ENCODE results near the gene ZNF536. TPM values are rescaled to one million over a fixed set of nuclear protein-coding genes. Genes with fewer than 3 reads are reported as not detected.

Gene ZNF536
- total and polyA plus RNA-seq, 2 donors (not counting 1 experiment from before 2014, with no cell fraction given): 0.50 TPM; not detected in 1

DNA sequence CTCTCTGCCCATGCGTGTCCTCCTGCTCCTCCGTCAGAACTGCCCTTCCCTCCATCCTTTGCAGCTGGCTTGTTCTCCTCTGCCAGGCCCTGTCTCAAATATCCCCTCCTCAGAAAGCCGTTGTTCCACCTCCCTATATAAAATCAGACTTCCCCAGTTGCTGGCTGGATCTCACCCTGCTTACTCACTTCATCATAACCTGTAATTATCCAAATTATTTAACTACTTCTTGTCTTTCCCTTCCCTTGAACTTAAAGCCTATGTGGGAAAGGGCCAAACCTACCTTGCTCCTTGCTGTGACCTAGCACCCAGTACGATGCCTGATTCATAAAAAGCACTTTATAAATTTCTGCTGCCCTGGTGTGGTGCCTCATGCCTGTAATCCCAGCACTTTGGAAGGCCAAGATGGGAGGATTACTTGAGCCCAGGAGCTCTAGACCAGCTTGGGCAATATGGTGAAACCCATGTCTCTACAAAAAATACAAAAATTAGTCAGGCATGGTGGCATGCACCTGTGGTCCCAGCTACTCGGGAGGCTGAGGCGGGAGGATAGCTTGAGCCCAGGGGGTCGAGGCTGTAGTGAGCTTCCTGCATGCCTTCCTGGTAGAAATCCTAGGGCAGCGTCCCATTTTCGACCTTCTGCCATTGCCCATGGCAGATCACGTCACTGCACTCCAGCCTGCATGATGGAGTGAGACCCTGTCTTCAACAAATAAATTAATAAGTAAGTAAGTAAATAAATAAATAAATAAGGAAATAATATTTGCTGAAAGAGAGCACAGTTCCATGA lies 39.5 kb upstream of the ZNF536 start:
- no peak overlapping the region for H3K4me3 ChIP-seq (replicated peaks in 1 of 4; ENCODE audit: control extremely low read depth in 1 of 4, insufficient read depth in 1 of 4, low read depth in 3 of 4, low read length in 4 of 4)
- no peak for TF ChIP-seq EZH2 (IDR thresholded peaks at IDR 0.05; ENCODE audit: low read length, missing control alignments)
- TF ChIP-seq, protein P1, sequence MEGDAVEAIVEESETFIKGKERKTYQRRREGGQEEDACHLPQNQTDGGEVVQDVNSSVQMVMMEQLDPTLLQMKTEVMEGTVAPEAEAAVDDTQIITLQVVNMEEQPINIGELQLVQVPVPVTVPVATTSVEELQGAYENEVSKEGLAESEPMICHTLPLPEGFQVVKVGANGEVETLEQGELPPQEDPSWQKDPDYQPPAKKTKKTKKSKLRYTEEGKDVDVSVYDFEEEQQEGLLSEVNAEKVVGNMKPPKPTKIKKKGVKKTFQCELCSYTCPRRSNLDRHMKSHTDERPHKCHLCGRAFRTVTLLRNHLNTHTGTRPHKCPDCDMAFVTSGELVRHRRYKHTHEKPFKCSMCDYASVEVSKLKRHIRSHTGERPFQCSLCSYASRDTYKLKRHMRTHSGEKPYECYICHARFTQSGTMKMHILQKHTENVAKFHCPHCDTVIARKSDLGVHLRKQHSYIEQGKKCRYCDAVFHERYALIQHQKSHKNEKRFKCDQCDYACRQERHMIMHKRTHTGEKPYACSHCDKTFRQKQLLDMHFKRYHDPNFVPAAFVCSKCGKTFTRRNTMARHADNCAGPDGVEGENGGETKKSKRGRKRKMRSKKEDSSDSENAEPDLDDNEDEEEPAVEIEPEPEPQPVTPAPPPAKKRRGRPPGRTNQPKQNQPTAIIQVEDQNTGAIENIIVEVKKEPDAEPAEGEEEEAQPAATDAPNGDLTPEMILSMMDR (conservative IDR thresholded peaks at IDR 0.05 in 1 of 2, IDR thresholded peaks at IDR 0.05 in 1 of 2; ENCODE audit: low read depth in 1 of 2, low read length in 2 of 2): no peak
- H3K9me3 ChIP-seq (ENCODE audit: control insufficient read depth, insufficient read depth, low read depth, low read length): no peaks in the 10 kb centered on the region
- H3K9ac ChIP-seq (ENCODE audit: insufficient read depth, low read length): no peak overlapping the region
- H3K36me3 ChIP-seq (ENCODE audit: control insufficient read depth, insufficient read depth, low read length): no peaks in the 10 kb centered on the region
- no peak for DNase-seq (ENCODE audit: low read depth in 2 of 2)
- no peak overlapping the region for H3K27ac ChIP-seq (ENCODE audit: insufficient read depth, low read length)
- no peak overlapping the region for H3K4me2 ChIP-seq (ENCODE audit: extremely low read depth, insufficient read depth, low read length)
- H3K4me1 ChIP-seq (ENCODE audit: control insufficient read depth, extremely low read depth, insufficient read depth, low read length): no peaks in the 10 kb centered on the region
- H2AFZ ChIP-seq (ENCODE audit: low read length): no peak overlapping the region
- no peaks in the 10 kb centered on the region for H3K79me2 ChIP-seq (ENCODE audit: control insufficient read depth, insufficient read depth, low read length)
- H4K20me1 ChIP-seq (ENCODE audit: control insufficient read depth, extremely low read depth, insufficient read depth, low read length): no peaks in the 10 kb centered on the region
- H3K27me3 ChIP-seq (ENCODE audit: control insufficient read depth, insufficient read depth, low read length): no peaks in the 10 kb centered on the region

GRCh38 chr19:30333291-30334065 lies 38.7 kb upstream of the ZNF536 start:
- DNase-seq (ENCODE audit: low read depth in 2 of 2): no peak
- Histone ChIP-seq H3K9ac (ENCODE audit: insufficient read depth, low read length) (no peak overlapping the region), H3K4me3 (replicated peaks in 1 of 4; ENCODE audit: control extremely low read depth in 1 of 4, insufficient read depth in 1 of 4, low read depth in 3 of 4, low read length in 4 of 4) (no peak overlapping the region), H3K36me3 (ENCODE audit: control insufficient read depth, insufficient read depth, low read length) (no peaks in the 10 kb centered on the region), H2AFZ (ENCODE audit: low read length) (no peak overlapping the region), H3K27me3 (ENCODE audit: control insufficient read depth, insufficient read depth, low read length) (no peaks in the 10 kb centered on the region), H3K27ac (ENCODE audit: insufficient read depth, low read length) (no peak overlapping the region), H3K4me1 (ENCODE audit: control insufficient read depth, extremely low read depth, insufficient read depth, low read length) (no peaks in the 10 kb centered on the region), H3K79me2 (ENCODE audit: control insufficient read depth, insufficient read depth, low read length) (no peaks in the 10 kb centered on the region), H4K20me1 (ENCODE audit: control insufficient read depth, extremely low read depth, insufficient read depth, low read length) (no peaks in the 10 kb centered on the region), H3K4me2 (ENCODE audit: extremely low read depth, insufficient read depth, low read length) (no peak overlapping the region), H3K9me3 (ENCODE audit: control insufficient read depth, insufficient read depth, low read depth, low read length) (no peaks in the 10 kb centered on the region)
- TF ChIP-seq EZH2 (IDR thresholded peaks at IDR 0.05; ENCODE audit: low read length, missing control alignments): no peak
- TF ChIP-seq, protein P1 (conservative IDR thresholded peaks at IDR 0.05 in 1 of 2, IDR thresholded peaks at IDR 0.05 in 1 of 2; ENCODE audit: low read depth in 1 of 2, low read length in 2 of 2): no peak

DNA sequence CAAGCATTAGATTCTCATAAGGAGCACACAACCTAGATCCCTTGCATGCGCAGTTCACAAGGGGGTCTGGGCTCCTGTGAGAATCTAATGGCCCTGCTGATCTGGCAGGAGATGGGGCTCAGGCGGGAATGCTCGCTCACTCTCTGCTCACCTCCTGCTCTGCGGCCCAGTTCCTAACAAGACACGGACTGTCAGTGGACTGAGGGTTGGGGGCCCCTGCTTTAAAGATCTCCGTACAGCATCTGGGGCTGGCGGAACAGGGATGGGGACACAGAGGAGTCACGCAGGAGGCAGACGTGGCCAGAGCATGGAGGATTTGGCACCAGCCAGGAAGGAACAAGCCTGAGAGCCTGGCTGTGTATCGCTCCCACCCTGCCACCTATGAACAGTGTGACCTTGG lies 37.3 kb upstream of the ZNF536 start:
- H3K79me2 ChIP-seq (ENCODE audit: control insufficient read depth, insufficient read depth, low read length): no peaks in the 10 kb centered on the region
- DNase-seq (ENCODE audit: low read depth in 2 of 2): no peak
- no peak overlapping the region for H3K27ac ChIP-seq (ENCODE audit: insufficient read depth, low read length)
- no peak overlapping the region for H2AFZ ChIP-seq (ENCODE audit: low read length)
- H3K4me1 ChIP-seq (ENCODE audit: control insufficient read depth, extremely low read depth, insufficient read depth, low read length): no peaks in the 10 kb centered on the region
- no peak overlapping the region for H3K4me2 ChIP-seq (ENCODE audit: extremely low read depth, insufficient read depth, low read length)
- no peak overlapping the region for H3K9ac ChIP-seq (ENCODE audit: insufficient read depth, low read length)
- TF ChIP-seq, protein P1 (conservative IDR thresholded peaks at IDR 0.05 in 1 of 2, IDR thresholded peaks at IDR 0.05 in 1 of 2; ENCODE audit: low read depth in 1 of 2, low read length in 2 of 2): no peak
- TF ChIP-seq EZH2 (IDR thresholded peaks at IDR 0.05; ENCODE audit: low read length, missing control alignments): no peak
- H3K9me3 ChIP-seq (ENCODE audit: control insufficient read depth, insufficient read depth, low read depth, low read length): no peaks in the 10 kb centered on the region
- H3K27me3 ChIP-seq (ENCODE audit: control insufficient read depth, insufficient read depth, low read length): no peaks in the 10 kb centered on the region
- H3K36me3 ChIP-seq (ENCODE audit: control insufficient read depth, insufficient read depth, low read length): no peaks in the 10 kb centered on the region
- H3K4me3 ChIP-seq (replicated peaks in 1 of 4; ENCODE audit: control extremely low read depth in 1 of 4, insufficient read depth in 1 of 4, low read depth in 3 of 4, low read length in 4 of 4): no peak overlapping the region
- H4K20me1 ChIP-seq (ENCODE audit: control insufficient read depth, extremely low read depth, insufficient read depth, low read length): no peaks in the 10 kb centered on the region
